Epithelial cell of proximal tubule (primary cell): Measurements from ENCODE around the gene SLC37A2. TPM values are rescaled to one million over a fixed set of nuclear protein-coding genes. Genes with fewer than 3 reads are reported as not detected.
"Not testable (repeated sequence)": the region's sequence is repeated elsewhere in the genome, so short reads cannot be mapped to it uniquely, and the experiment has no call there.

Experiments used
- DNase-seq: peaks from one replicate; pipeline ENCODE4 v3.0.0-alpha.2; 2011; ENCODE audit warnings: low read depth
- H3K4me3 ChIP-seq: 2 replicates; pipeline ENCODE4 v1.5.1; 2011; ENCODE audit warnings: low read depth, mild to moderate bottlenecking, low read length
- total RNA-seq: library from RNA; depleted of rRNA; stranded (reverse); fragments of >200 nt; gene quantifications from 2 replicates; pipeline ENCODE4 v1.2.3, GENCODE V29; 2015
- TF ChIP-seq, protein P1 (sequence below): conservative IDR thresholded peaks from 2 replicates; pipeline ENCODE4 v1.5.1; 2012; ENCODE audit warnings: low read depth, mild to moderate bottlenecking, low read length

Gene SLC37A2
- total RNA-seq, 1 donor from 2014 or later: 2.7 TPM

DNA sequence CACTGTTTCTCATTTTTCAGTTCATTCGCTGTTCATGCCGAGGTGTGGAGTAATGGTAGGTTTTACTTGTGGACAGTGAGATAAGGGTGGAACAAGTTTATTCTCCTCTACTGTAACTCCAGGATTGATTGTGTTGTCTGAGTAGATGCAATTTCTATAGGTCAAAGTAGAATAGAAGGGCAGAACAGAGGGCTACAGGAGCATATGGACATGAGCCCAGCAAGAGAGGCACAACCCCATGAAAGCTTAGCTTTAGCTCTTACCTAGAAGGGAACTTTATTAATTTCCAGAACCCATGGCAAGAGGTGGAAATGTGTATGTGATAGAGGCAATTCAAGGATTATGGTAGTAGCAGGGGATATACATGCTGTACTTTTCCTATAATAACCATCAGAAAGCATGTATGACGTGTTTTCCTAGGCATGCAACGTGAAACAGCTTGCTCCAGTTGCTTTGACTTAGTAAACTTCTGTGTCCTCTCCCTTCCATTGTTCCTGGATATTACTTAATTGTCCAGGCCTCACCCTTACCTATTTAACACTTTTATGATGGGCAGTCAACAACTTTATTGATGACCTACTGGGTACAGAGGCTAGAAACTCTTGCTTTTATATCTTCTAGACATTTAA, 13.8 kb upstream of the SLC37A2 start:
- TF ChIP-seq, protein P1, sequence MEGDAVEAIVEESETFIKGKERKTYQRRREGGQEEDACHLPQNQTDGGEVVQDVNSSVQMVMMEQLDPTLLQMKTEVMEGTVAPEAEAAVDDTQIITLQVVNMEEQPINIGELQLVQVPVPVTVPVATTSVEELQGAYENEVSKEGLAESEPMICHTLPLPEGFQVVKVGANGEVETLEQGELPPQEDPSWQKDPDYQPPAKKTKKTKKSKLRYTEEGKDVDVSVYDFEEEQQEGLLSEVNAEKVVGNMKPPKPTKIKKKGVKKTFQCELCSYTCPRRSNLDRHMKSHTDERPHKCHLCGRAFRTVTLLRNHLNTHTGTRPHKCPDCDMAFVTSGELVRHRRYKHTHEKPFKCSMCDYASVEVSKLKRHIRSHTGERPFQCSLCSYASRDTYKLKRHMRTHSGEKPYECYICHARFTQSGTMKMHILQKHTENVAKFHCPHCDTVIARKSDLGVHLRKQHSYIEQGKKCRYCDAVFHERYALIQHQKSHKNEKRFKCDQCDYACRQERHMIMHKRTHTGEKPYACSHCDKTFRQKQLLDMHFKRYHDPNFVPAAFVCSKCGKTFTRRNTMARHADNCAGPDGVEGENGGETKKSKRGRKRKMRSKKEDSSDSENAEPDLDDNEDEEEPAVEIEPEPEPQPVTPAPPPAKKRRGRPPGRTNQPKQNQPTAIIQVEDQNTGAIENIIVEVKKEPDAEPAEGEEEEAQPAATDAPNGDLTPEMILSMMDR: no peak
- H3K4me3 ChIP-seq: no peak overlapping the region
- no peak for DNase-seq

DNA sequence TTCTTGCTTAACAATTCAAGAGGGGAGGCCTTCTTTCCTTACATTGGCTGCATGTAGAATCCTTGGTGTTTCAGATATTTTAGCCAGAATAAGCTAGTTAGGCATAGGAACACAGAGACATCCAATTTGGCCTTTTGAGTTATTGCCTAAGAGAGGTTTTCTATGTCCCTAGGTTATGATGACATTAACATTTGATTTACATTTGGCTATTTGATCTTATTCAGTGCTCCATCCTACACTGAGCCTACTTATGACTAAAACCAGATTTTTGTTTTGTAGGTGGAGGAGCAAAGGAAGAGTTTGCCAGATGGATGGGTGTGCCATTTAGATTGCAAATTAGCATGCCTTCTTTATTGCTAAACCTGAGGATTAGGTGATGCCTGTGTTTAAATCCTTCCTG, 11.1 kb upstream of the SLC37A2 start:
- no peak for DNase-seq
- TF ChIP-seq, protein P1: no peak
- H3K4me3 ChIP-seq: no peak overlapping the region

DNA sequence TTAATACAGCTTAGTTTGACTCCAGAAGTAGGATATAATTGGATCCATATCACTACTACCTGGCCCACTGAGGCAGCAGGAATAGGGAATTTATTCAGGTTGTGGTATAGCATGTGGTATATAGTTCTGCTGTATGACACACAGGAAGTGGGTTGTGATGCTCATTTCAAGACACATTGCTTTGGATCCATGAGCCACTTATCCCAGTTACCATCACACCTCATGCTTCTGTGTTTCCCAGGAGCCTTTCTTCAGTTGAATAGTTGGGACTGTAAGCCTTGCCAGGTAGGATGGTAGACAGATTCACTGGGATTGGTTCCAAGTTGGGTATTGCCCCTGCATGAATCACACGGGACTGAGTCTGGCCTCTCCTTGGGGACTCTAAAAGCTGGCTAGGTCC, 9.9 kb upstream of the SLC37A2 start:
- TF ChIP-seq, protein P1: no peak
- no peak for DNase-seq
- no peak overlapping the region for H3K4me3 ChIP-seq

DNA sequence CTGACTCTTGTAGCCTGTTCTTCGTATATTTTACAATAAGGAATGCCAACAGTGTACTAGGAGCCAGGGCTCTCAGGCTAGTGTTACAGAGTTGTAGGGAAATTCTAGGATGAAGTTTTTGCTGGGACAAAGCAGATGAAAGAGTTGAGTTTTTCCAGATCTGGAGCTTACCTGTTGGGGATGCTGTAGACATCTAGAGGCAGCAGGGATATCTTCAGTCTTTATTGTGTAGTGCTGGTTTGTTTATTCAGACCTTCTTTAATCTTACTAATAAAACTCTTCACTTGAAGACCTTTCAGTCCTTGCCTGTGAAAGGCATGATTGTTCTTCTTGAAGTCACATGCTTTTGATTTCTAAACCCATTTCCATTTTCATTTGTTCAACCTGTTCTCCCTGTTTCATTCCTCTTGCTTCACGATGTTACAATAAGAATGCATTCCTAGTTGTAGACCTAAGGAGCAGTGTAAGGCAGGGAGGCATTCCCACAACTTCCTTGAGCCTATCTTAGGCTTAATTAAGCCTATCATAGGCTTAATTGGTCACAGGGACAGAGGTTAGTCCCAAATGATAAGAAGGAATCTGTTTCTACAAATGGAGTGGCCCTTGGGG, 7.9 kb upstream of the SLC37A2 start:
- DNase-seq: no peak
- TF ChIP-seq, protein P1: no peak
- no peak overlapping the region for H3K4me3 ChIP-seq

DNA sequence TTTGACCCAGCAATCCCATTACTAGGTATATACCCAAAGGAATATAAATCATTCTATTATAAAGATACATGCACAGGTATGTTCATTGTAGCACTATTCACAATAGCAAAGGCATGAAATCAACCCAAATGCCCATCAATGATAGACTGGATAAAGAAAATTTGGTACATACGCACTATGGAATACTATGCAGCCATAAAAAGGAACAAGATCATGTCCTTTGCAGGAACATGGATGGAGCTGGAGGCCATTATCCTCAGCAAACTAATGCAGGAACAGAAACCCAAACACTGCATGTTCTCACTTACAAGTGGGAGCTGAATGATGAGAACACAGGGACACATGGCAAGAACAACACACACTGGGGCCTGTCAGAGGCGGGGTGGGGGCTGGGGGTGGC, 7.0 kb upstream of the SLC37A2 start:
- H3K4me3 ChIP-seq, DNase-seq: not testable (repeated sequence)

DNA sequence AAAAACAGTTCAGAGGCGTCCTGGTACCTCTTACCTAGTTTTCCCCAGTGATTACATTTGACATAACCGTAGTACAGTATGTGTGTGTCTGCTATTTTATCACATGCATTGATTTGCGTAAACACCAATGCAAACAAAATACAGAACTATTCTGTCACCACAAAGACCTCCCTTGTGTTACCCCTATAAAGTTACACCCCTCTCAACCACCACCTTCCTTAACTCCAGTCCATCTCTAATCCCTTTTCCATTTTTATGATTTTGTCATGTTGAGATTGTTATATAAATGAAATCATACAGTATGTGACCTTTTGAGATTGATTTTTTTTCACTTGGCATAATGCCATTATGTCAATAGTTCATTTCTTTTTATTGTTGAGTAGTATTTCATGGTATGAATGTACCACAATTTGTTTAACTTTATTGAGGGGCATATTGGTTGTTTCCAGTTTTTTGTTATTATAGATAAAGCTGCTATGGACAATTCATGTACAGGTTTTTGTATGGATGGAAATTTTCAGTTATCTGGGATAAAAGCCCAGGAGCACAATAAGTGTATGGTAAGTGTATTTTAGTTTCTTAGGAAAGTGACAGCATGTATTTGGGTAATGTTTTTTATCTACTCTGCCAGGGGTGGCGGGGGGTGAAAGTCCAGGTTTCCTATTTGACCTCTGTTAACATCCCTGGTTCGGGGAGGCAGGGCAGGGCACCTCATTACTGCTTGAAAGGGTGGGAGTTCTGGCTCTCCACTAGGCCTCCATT, 6.0 kb upstream of the SLC37A2 start:
- DNase-seq: no peak
- H3K4me3 ChIP-seq: no peak overlapping the region
- TF ChIP-seq, protein P1: no peak

DNA sequence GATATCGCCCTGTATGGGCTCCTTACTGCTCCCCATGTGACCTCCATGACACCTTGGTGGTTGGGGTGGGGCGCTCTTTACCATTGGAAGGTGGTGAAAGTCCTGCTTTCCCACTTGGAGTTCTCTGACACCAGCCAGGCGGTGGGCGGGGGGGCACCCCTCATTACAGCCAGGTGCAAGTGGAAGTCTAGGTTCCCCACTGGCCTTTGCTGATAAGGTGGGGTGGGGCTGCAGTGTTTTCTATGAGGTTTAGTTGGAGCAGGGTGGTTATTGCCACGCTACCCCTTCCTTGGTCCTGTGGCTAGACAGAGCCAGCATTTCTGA, 5.5 kb upstream of the SLC37A2 start:
- TF ChIP-seq, protein P1: no peak
- DNase-seq: no peak
- H3K4me3 ChIP-seq: no peak overlapping the region
